ENCODE measurements around the gene SCYL1.

The SCYL1 gene

DNA sequence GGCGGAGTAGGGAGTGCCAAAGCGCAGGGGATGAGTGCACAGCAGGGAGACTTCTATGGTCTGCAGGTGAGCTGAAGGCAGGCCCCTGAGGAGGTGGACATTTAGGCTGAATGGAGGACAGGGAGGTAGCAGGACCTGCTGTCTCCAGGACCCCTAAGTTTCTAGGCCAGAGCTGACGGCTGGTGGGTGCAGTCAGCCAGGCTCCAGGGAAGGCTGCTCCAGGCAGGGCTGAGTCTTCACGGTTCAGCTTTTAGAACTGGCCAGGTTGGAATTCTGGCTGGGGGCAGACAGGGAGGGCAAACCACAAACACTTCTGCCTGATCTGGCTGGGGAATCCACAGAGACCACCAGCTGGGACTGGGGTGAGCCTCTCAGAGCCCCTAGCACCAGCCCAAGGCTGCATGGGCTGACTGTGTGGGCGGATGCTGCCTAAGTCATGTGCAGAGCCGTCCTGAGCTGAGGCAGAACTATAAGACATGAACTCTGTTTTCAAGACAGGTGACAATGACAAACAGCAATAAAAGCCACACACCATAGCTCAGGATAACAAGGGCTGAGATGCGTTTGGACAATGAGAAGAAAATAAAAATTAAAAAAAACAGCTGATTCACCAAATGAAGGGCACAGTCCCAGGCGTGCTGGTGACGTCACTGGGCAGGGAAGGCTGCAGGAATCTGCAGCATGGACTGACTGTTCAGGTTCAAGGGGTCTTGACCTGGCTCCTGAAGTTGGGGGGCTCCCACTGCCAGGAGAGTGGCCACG lies 36.4 kb upstream of the SCYL1 start:
- H3K9me3 ChIP-seq (ENCODE audit: control insufficient read depth, low read length): no peaks in the 10 kb centered on the region
- peaks cover 81% of the 10 kb centered on the region for H3K4me1 ChIP-seq (ENCODE audit: control insufficient read depth, insufficient read depth, low read length)
- peak overlapping the region; percentile 71 for H3K9ac ChIP-seq (ENCODE audit: low read length)
- H3K36me3 ChIP-seq (ENCODE audit: control insufficient read depth, insufficient read depth, low read length): no peaks in the 10 kb centered on the region
- H3K4me3 ChIP-seq (ENCODE audit: low read length): peak overlapping the region; percentile 34
- no peaks in the 10 kb centered on the region for H3K27me3 ChIP-seq (ENCODE audit: control insufficient read depth, insufficient read depth, low read length)

- H3K4me1 ChIP-seq (ENCODE audit: control insufficient read depth, insufficient read depth, low read length): peaks cover 89% of the 10 kb centered on the region
- H3K27me3 ChIP-seq (ENCODE audit: control insufficient read depth, insufficient read depth, low read length): no peaks in the 10 kb centered on the region
- no peaks in the 10 kb centered on the region for H3K9me3 ChIP-seq (ENCODE audit: control insufficient read depth, low read length)
- peak overlapping the region; percentile 71 for H3K9ac ChIP-seq (ENCODE audit: low read length)
- no peaks in the 10 kb centered on the region for H3K36me3 ChIP-seq (ENCODE audit: control insufficient read depth, insufficient read depth, low read length)
- no peak overlapping the region for H3K4me3 ChIP-seq (ENCODE audit: low read length)
These were observed 35.7 kb upstream of the SCYL1 start for GRCh38 chr11:65489035-65489705.

- Histone ChIP-seq H3K27me3 (ENCODE audit: control insufficient read depth, insufficient read depth, low read length) (no peaks in the 10 kb centered on the region), H3K9me3 (ENCODE audit: control insufficient read depth, low read length) (no peaks in the 10 kb centered on the region), H3K36me3 (ENCODE audit: control insufficient read depth, insufficient read depth, low read length) (no peaks in the 10 kb centered on the region), H3K4me3 (ENCODE audit: low read length) (no peak overlapping the region), H3K9ac (ENCODE audit: low read length) (peak overlapping the region; percentile 38), H3K4me1 (ENCODE audit: control insufficient read depth, insufficient read depth, low read length) (peaks cover 94% of the 10 kb centered on the region)
These were observed 35.1 kb upstream of the SCYL1 start for GRCh38 chr11:65489706-65490320.

DNA sequence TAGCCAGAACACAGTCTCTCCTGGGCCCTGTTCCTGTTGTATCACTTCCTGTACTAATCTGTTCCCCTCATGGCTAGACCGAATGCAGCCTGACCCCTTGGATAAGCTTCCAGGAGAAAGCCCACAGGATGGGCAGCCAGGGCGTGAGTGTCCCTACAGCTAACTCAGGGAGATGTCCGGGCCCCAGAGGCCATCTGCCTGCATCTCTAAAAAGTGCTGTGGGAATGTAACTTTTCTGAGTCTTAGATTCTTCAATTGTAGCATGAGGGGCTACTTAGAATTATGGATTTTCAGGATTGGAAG lies 33.8 kb upstream of the SCYL1 start:
- peaks cover 82% of the 10 kb centered on the region for H3K4me1 ChIP-seq (ENCODE audit: control insufficient read depth, insufficient read depth, low read length)
- H3K4me3 ChIP-seq (ENCODE audit: low read length): no peak overlapping the region

DNA sequence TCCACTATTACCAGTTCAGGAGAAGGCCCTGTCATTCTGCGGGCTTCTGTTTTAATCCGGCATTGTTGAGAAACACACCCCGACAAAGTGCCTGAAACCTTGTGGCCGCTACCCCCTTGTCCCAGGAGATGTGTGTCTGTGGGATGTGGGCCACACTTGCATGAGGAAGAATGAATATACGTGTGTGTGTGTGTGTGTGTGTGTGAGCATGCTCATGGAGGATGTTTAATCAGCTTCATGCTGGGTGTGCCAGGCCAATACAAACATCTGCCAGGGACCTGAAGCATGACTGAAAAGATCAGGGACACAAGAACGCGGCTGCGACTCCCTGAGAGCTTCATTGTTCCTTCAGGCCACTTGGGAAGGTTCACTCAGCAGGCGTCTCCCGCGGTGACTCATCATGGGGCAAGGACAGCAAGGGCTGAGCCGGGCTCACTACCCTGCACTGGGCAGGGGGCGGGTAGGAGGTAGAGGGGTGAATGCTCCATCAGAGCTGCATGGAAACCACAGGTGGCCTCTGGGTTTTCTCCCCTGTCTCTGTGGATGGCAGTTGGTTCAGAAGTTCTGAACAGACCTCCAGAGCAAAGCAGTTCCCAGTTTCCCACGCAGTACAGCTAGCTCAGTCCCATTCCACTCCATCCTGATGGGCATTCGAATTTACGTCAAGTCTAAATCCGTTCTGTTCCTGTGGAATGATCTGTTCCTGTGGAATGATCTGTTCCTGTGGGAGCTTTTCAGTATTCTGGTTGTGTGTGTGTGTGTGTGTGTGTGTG lies 33.1 kb upstream of the SCYL1 start:
- no peak overlapping the region for H3K4me3 ChIP-seq (ENCODE audit: low read length)
- H3K4me1 ChIP-seq (ENCODE audit: control insufficient read depth, insufficient read depth, low read length): peaks cover 85% of the 10 kb centered on the region
- peak overlapping the region; percentile 30 for H3K9ac ChIP-seq (ENCODE audit: low read length)

More for the DNA sequence above, 33.8 kb upstream of the SCYL1 start:
- H3K36me3 ChIP-seq (ENCODE audit: control insufficient read depth, insufficient read depth, low read length): no peaks in the 10 kb centered on the region
- H3K9ac ChIP-seq (ENCODE audit: low read length): peak overlapping the region; percentile 30
- H3K9me3 ChIP-seq (ENCODE audit: control insufficient read depth, low read length): no peaks in the 10 kb centered on the region
- no peaks in the 10 kb centered on the region for H3K27me3 ChIP-seq (ENCODE audit: control insufficient read depth, insufficient read depth, low read length)

DNA sequence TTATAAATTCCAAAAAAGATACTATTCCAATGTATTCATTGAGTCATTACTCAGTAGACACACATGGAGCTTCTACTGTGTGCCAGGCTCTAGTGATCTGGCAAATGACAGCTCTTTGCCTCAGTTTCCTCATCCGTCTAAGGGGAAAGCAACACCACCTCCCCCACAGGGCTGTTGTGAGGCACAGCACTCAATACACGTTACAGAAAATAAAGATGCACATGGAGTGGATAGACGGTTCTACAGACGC lies 32.6 kb upstream of the SCYL1 start:
- Histone ChIP-seq H3K36me3 (ENCODE audit: control insufficient read depth, insufficient read depth, low read length) (no peaks in the 10 kb centered on the region), H3K4me3 (ENCODE audit: low read length) (no peak overlapping the region), H3K27me3 (ENCODE audit: control insufficient read depth, insufficient read depth, low read length) (no peaks in the 10 kb centered on the region), H3K9ac (ENCODE audit: low read length) (peak overlapping the region; percentile 30), H3K9me3 (ENCODE audit: control insufficient read depth, low read length) (no peaks in the 10 kb centered on the region), H3K4me1 (ENCODE audit: control insufficient read depth, insufficient read depth, low read length) (peaks cover 84% of the 10 kb centered on the region)

More for the DNA sequence above, 33.1 kb upstream of the SCYL1 start:
- Histone ChIP-seq H3K36me3 (ENCODE audit: control insufficient read depth, insufficient read depth, low read length) (no peaks in the 10 kb centered on the region), H3K27me3 (ENCODE audit: control insufficient read depth, insufficient read depth, low read length) (no peaks in the 10 kb centered on the region), H3K9me3 (ENCODE audit: control insufficient read depth, low read length) (no peaks in the 10 kb centered on the region)

- Histone ChIP-seq H3K36me3 (ENCODE audit: control insufficient read depth, insufficient read depth, low read length) (no peaks in the 10 kb centered on the region), H3K4me1 (ENCODE audit: control insufficient read depth, insufficient read depth, low read length) (peaks cover 83% of the 10 kb centered on the region), H3K9ac (ENCODE audit: low read length) (peak overlapping the region; percentile 30), H3K9me3 (ENCODE audit: control insufficient read depth, low read length) (no peaks in the 10 kb centered on the region), H3K27me3 (ENCODE audit: control insufficient read depth, insufficient read depth, low read length) (no peaks in the 10 kb centered on the region), H3K4me3 (ENCODE audit: low read length) (no peak overlapping the region)
These were observed 32.1 kb upstream of the SCYL1 start for GRCh38 chr11:65492637-65493366.

- Histone ChIP-seq H3K9me3 (ENCODE audit: control insufficient read depth, low read length) (no peaks in the 10 kb centered on the region), H3K27me3 (ENCODE audit: control insufficient read depth, insufficient read depth, low read length) (no peaks in the 10 kb centered on the region), H3K4me1 (ENCODE audit: control insufficient read depth, insufficient read depth, low read length) (peaks cover 75% of the 10 kb centered on the region), H3K9ac (ENCODE audit: low read length) (peak overlapping the region; percentile 30), H3K36me3 (ENCODE audit: control insufficient read depth, insufficient read depth, low read length) (no peaks in the 10 kb centered on the region), H3K4me3 (ENCODE audit: low read length) (no peak overlapping the region)
These were observed 31.3 kb upstream of the SCYL1 start for GRCh38 chr11:65493367-65494176.

DNA sequence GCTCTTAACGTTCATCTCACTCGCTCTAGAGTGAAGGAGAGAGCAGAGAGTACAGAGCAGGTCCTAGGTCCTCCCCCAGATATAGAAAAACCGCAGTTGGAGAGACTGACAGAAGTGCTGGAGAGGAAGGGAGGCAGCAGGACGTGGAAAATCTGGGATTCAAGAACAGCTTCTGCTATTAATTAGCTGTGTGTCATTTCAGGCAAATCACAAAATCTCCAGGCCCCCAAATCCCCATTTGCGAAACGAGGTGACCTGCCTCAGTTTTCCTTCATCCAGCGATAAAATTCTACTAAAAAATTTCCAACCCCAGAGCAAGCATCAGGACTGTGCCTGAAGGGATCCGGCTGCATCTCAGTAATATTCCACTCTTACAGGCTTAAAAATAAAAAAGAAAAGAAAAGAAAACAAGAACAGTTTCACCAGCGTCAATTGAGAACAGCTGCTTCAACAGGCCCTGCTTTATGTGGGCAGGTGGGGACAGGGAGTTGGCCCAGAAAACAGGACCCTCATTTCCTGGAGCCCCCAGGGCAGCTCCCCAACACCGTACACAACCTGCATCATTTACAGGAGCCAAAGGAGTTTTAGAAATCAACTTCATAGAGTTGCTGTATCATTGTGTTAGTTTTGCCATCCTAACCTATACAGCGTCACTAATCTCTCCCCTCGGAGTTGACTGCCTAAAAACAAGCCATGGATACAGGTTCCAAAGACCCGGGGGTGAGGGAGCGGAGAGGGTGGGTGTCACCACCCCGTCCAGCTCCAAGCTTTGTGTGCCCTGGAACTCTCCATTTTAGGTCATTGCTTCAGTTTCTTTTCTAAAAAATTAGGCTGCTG lies 28.4 kb upstream of the SCYL1 start:
- Histone ChIP-seq H3K9ac (ENCODE audit: low read length) (peak overlapping the region; percentile 74), H3K36me3 (ENCODE audit: control insufficient read depth, insufficient read depth, low read length) (peaks cover 11% of the 10 kb centered on the region), H3K9me3 (ENCODE audit: control insufficient read depth, low read length) (no peaks in the 10 kb centered on the region), H3K4me1 (ENCODE audit: control insufficient read depth, insufficient read depth, low read length) (peaks cover 45% of the 10 kb centered on the region), H3K27me3 (ENCODE audit: control insufficient read depth, insufficient read depth, low read length) (no peaks in the 10 kb centered on the region), H3K4me3 (ENCODE audit: low read length) (peak overlapping the region; percentile 16)

DNA sequence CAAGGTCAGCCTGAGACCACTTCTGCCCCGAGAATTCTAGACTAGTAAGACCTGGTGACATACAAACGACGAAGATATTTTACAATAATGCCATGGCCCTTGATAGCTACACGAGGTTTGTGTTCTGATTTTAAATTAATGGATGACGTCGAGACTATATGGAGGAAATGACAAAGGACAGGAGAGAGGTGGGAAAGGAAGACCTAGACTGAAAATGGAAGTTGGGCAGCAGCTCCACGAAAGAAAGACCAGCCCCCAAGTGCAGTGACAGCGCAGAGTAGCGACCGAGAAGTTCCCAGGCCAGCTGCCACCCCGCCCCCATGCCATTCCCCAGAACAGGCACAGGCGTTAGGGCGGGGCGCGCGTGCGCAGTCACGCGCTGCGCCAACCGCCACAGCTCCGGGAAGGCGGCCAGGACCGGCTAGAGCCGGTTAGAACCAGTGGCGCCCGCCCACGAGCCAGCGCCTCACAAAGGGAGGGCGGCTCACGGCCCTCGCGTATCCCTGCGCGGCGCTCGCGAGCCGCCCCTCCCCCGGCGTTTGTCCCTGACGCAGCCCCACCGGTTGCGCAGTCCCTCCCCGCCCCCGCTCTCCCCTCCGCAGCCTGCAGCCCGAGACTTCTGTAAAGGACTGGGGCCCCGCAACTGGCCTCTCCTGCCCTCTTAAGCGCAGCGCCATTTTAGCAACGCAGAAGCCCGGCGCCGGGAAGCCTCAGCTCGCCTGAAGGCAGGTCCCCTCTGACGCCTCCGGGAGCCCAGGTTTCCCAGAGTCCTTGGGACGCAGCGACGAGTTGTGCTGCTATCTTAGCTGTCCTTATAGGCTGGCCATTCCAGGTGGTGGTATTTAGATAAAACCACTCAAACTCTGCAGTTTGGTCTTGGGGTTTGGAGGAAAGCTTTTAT lies 27.5 kb upstream of the SCYL1 start:
- Histone ChIP-seq H3K27me3 (ENCODE audit: control insufficient read depth, insufficient read depth, low read length) (no peaks in the 10 kb centered on the region), H3K4me1 (ENCODE audit: control insufficient read depth, insufficient read depth, low read length) (peaks cover 37% of the 10 kb centered on the region), H3K9me3 (ENCODE audit: control insufficient read depth, low read length) (no peaks in the 10 kb centered on the region), H3K36me3 (ENCODE audit: control insufficient read depth, insufficient read depth, low read length) (peaks cover 18% of the 10 kb centered on the region), H3K4me3 (ENCODE audit: low read length) (peak overlapping the region; percentile 99), H3K9ac (ENCODE audit: low read length) (peak overlapping the region; percentile 99)
